ENCODE measurements around the gene MED13. TPM values are rescaled to one million over a fixed set of nuclear protein-coding genes. Genes with fewer than 3 reads are reported as not detected.

MED13 gene
- total and polyA plus RNA-seq, 11 donors: 5.6 to 59.1 (median 38.9) TPM

DNA sequence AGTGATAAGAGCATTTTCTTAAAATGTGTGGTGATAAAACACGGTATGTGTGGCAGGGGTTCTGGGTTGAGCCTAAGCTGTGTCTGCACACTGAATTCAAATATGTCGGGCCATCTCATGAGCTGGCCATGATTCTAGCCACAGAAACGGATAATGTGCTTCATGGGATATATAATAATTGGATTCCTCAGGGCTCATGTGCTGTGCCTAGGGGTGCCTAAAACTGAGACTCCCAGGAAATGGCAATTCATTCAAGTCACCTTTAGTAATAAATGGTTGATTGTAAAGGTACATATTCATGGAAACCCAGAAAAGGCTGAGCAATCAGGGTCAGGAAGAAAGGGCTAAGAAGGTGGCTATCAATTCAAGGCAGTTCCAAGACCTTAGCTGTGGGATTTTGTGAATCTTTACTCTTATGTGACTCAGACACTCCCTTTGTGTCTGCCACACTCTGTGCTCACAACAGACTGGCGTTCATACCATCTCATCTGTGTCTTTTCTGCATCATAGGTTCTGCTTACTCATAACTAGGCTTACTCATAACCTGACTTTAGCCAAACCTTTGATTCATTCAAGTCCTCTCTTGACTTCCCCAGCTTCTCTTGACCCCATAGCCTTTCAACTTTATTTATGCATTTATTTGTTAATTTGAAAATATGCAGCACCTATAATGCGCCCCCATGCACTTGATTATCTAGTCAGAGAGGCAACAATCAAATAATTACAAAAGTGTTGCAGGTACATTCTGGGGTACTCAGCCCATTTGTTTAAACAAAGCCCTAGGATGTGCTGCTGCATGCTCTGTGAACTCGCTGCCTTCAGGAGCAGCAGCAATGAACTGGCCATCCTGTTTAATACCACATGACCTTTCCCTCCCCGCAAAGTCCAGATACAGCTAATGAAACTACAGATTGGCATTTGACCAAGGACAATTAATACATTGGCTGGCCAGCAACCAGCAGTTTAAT is 28.4 kb upstream of the MED13 start:
- no peak for ATAC-seq
- no peak for TF ChIP-seq POLR2A (IDR thresholded peaks at IDR 0.05)
- TF ChIP-seq, protein P1, sequence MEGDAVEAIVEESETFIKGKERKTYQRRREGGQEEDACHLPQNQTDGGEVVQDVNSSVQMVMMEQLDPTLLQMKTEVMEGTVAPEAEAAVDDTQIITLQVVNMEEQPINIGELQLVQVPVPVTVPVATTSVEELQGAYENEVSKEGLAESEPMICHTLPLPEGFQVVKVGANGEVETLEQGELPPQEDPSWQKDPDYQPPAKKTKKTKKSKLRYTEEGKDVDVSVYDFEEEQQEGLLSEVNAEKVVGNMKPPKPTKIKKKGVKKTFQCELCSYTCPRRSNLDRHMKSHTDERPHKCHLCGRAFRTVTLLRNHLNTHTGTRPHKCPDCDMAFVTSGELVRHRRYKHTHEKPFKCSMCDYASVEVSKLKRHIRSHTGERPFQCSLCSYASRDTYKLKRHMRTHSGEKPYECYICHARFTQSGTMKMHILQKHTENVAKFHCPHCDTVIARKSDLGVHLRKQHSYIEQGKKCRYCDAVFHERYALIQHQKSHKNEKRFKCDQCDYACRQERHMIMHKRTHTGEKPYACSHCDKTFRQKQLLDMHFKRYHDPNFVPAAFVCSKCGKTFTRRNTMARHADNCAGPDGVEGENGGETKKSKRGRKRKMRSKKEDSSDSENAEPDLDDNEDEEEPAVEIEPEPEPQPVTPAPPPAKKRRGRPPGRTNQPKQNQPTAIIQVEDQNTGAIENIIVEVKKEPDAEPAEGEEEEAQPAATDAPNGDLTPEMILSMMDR (IDR thresholded peaks at IDR 0.05): no peak
- intact Hi-C loops (cut with DNase I): no loop called here
- Histone ChIP-seq H3K9me3 (no peaks in the 10 kb centered on the region), H3K4me1 (no peaks in the 10 kb centered on the region), H3K27me3 (no peaks in the 10 kb centered on the region), H3K27ac (no peak overlapping the region), H3K4me3 (no peak overlapping the region), H3K36me3 (no peaks in the 10 kb centered on the region)
- 70 to 83% (median 76%) methylated on average over 7 of the region's 7 CpGs for WGBS, 4 donors
- no peak for DNase-seq

DNA sequence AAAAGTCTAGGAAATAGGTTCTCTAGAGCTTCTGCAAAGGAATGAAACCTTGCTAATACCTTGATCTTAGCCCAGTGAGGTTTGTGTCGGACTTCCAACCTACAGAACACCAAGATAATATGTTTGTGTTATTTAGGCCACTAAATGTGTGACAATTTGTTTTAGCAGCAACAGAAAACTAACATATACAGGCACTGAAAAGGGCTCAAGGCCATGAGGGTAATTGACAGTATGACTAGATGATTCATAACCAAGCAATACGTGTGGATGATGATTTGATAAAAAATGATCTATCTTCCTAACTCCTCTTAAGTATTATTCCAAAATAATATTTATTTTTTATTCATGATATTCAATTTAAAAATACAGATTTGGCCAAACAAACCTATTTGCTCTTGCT is 27.7 kb upstream of the MED13 start:
- no peak for TF ChIP-seq POLR2A (IDR thresholded peaks at IDR 0.05)
- TF ChIP-seq, protein P1 (IDR thresholded peaks at IDR 0.05): no peak
- no peak overlapping the region for H3K4me3 ChIP-seq
- H3K27me3 ChIP-seq: no peaks in the 10 kb centered on the region
- no peaks in the 10 kb centered on the region for H3K4me1 ChIP-seq
- H3K36me3 ChIP-seq: no peaks in the 10 kb centered on the region
- DNase-seq (no peak), ATAC-seq (no peak)
- no peaks in the 10 kb centered on the region for H3K9me3 ChIP-seq
- intact Hi-C loops (cut with DNase I): no loop called here
- H3K27ac ChIP-seq: no peak overlapping the region
- WGBS, 4 donors: 83 to 88% (median 86%) methylated on average over 2 of the region's 2 CpGs

DNA sequence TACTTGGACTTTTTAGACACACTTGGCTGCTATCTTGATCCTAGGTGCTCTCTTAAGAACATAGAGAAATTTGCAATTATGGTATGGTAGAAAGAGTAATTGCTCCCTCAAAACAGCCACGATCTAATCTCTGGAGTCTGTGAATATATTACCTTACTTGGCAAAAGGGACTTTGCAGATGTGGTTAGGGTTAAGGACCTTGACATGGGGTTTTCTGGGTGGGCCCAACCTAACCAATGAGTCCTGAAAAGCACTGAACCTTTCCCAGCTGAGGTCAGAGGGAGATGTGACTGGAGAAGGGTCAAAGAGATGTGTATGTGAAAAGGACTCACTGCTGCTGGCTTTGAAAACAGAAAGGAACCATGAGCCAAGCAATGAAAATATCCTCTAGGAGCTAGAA is 26.7 kb upstream of the MED13 start:
- WGBS, 4 donors: 72 to 95% (median 87%) methylated on average over 1 of the region's 1 CpG
- TF ChIP-seq, protein P1 (IDR thresholded peaks at IDR 0.05): no peak
- TF ChIP-seq POLR2A (IDR thresholded peaks at IDR 0.05): no peak
- Histone ChIP-seq H3K27ac (no peak overlapping the region), H3K9me3 (no peaks in the 10 kb centered on the region), H3K4me1 (no peaks in the 10 kb centered on the region), H3K27me3 (no peaks in the 10 kb centered on the region), H3K36me3 (no peaks in the 10 kb centered on the region), H3K4me3 (no peak overlapping the region)
- intact Hi-C loops (cut with DNase I): no loop called here
- DNase-seq: no peak
- ATAC-seq: no peak

DNA sequence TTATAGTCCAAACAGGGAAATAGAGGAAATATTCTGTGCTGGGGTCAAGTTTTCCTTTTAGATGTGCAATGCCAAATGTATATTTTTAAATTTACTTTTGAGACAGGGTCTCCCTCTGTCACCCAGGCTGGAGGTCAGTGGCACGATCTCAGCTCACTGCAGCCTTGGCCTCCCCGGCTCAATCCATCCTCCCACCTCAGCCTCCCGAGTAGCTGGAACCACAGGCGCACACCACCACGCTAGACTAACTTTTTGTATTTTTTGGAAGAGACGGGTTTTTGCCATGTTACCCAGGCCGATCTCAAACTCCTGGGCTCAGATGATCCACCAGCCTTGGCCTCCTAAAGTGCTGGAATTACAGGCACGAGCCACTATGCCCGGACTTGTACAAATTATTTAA is 25.8 kb upstream of the MED13 start:
- DNase-seq (no peak), ATAC-seq (no peak)
- Histone ChIP-seq H3K36me3 (no peaks in the 10 kb centered on the region), H3K27me3 (no peaks in the 10 kb centered on the region), H3K9me3 (no peaks in the 10 kb centered on the region), H3K27ac (no peak overlapping the region), H3K4me3 (no peak overlapping the region), H3K4me1 (no peaks in the 10 kb centered on the region)
- intact Hi-C loops (cut with DNase I): no loop called here
- 88 to 93% (median 89%) methylated on average over 9 of the region's 9 CpGs for WGBS, 4 donors
- TF ChIP-seq, protein P1 (IDR thresholded peaks at IDR 0.05): no peak
- no peak for TF ChIP-seq POLR2A (IDR thresholded peaks at IDR 0.05)
